GM19043 (cell line): ENCODE data around the gene P2RX3.
A peak's percentile ranks its signal among the peaks of the same experiment; 100 is the strongest.
"Not testable (repeated sequence)": the region's sequence is repeated elsewhere in the genome, so short reads cannot be mapped to it uniquely, and the experiment has no call there.

Experiments
- ATAC-seq: cut with Tn5 transposase; IDR thresholded peaks from one replicate; pipeline ENCODE4 v1.9.1; 2021; ENCODE audit warnings: low read depth; ENCODE audit not compliant: unreplicated experiment

P2RX3 gene

DNA sequence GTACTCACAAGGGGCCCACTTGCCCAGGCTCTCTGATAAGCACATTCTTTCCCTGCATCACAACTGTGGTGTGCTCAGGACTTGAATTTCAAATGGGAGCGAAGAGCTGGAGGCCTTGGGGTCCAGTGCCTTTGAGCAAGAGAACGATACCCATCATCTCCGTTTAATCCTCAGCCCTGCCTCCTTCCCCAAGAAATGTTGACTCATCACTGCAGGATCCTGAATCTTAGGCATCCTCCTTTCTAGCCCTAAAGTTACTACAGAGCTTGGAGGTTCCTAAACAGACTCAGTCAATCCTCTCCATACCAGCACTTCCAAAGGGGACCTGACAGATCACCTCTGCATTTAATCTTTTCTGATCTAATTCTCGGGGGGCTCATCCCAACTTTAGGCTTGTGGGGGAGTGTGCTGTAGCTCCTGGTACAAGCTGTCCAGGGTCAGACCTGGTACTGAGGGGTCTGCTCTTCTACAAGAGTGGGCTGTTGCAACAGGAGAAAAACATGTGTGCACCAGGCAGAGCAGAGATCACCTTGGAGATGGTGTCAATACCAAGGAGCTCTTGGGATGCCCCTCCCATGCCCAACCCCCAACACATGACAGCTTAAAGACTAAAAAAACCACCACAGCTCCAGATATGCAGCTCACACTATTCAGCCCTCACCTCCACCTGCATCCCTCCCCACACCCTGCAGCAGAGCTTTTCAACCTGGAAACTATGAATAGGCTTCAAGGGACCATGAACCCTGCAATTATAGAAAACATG lies 56.2 kb downstream of the P2RX3 start:
- no peak for ATAC-seq

GRCh38 chr11:57395905-57396623 lies 57.9 kb downstream of the P2RX3 start:
- no peak for ATAC-seq

DNA sequence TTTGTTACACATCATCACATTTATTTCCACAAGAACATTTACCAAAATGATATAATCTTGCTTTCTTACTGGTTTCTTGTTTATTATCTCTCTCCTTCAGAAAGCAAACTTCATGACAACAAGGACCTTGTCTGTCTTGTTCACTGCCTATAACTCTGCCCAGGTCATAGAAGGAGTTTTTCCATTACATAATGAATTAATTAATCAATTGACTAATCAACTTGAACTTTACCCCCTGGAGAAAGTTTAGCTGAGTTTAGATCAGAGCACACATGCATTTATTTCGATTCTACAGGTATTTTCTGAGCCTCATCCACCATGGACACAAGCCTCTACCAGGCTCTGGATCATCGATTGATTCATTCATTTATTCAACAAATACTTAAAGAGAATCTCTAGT lies 58.6 kb downstream of the P2RX3 start:
- ATAC-seq: no peak

GRCh38 chr11:57397394-57397990 lies 59.3 kb downstream of the P2RX3 start:
- no peak for ATAC-seq

DNA sequence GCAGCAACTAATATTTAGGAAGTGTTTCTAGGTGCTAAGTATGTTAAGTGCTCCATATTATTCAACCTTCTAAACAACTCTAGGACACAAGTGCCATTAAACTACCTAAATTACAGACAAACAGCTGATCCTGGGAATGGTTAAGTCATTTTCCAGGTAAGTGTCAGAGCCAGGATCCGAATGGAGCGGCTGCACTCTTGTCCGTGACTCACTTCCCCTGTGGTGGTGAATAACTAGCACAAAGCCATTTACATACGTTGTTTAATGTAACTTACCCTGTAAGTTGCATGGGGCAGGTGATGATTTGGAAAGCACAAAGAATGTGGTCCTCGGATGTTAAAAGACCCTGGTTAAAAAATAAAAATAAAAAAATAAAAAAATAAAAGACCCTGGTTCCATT lies 61.1 kb downstream of the P2RX3 start:
- no peak for ATAC-seq

DNA sequence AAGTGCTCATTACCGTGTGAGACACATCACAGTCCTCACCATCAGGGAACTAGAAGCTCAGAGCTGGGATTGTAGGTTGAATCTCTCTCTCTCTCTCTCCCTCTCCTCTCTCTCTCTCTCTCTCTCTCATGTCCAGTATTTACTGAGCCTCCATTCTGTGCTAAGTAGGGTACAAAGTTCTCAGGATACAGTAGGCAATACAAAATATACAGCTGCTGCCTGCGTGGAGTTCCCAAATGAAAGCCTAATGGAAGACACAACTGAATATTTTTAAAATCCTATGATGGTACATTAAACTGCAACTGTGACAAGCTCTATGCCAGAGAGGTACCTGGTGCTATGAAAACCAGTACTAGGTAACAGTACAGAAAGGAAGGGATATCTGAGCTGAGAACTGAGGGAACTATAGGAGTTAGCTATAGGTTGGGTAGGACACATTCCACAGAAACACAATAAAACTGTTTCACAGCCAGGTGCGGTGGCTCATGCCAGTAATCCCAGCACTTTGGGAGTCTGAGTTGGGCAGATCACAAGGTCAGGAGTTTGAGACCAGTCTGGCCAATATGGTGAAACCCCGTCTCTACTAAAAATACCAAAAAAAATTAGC lies 61.9 kb downstream of the P2RX3 start:
- ATAC-seq: no peak

GRCh38 chr11:57402188-57403002 lies 64.2 kb downstream of the P2RX3 start:
- no peak for ATAC-seq

GRCh38 chr11:57403003-57403801 lies 65.0 kb downstream of the P2RX3 start:
- not testable (repeated sequence) for ATAC-seq

GRCh38 chr11:57403802-57404147 lies 65.6 kb downstream of the P2RX3 start:
- no peak for ATAC-seq

GRCh38 chr11:57405271-57405860 lies 67.2 kb downstream of the P2RX3 start:
- no peak for ATAC-seq

DNA sequence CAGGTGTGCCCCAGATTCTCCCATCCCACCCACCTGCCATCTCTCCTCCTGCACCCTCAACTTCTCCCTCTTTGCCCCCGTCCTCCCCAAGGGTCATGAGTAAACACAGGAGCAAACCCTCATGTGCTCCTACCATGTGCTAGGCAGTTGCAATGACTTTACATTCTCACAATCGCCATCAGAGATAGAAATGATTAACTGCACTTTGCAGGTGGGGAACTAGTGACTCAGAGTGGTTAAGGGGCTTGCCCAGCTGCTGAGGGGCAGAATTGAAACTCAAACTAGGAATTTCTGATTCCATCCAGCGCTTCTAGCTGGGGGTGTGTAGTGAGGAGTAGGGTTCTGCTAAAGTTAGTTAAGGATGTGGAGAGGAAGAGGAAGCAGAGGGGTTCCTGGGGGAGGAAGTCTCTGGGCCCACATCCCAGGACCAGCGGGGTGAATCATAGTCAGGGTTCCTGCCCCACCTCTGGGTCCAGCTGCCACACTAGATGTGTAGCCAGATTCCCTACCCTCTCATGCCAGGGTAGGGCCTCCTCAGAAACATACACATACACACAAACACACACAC lies 68.3 kb downstream of the P2RX3 start:
- ATAC-seq: peak; percentile 88

- ATAC-seq: no peak
These were observed 69.1 kb downstream of the P2RX3 start for GRCh38 chr11:57407010-57407920.

- ATAC-seq: no peak
These were observed 69.9 kb downstream of the P2RX3 start for GRCh38 chr11:57407941-57408475.

DNA sequence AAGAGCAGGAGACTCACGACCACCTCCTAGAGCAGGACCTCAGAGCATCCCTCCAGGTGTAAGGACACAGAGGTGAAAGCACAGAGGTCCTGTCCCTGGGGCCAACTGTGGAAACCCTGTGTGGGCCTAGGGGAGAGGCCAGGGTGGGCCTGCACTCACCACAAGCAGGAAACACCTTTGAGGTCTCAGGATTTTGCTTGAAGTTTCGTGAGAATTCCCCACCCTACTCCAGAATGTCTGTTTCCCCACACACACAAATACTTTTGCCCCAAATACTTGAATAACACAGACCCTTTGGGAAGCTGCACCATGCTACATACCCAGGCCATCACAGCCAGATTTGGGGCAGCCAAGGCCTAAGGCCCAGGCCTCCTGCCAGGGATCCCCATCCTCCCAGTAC lies 70.6 kb downstream of the P2RX3 start:
- ATAC-seq: no peak

DNA sequence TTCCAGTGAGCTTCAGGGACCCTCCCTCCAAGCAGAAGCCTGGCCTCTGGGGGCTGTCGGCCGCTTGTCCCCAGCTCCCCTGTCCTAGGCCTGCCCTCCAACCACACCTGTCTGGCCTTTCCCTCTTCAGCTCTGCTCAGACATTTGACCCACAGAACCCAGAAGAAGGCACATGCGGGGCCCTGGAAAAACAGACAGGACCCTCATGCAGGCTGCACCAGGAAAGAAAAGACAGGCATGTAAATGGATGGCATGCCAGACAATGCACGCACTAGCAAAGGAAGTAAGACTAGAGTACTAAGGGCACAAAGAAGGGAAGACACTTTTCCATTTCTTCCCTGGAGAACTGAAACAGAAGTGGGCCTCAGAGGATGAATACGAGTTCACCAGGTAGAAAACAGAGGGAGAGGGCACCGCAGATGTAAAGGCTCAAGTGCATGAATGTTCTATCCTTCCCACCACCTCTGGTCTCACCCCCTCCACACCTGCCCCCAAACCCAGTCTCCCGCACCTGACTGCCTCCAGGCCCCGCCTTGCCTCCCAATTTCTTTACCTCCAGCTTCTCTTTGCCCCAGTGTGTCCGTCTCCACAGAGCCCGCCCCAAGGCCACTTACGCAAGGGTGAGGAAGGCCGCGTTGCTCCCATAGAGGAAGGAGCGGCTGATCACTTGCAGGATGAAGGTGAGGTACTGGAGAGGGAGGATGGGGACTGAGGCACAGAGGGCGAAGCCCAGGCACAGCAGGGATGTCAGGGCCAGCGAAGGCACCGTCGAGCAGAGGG lies 71.4 kb downstream of the P2RX3 start:
- no peak for ATAC-seq

DNA sequence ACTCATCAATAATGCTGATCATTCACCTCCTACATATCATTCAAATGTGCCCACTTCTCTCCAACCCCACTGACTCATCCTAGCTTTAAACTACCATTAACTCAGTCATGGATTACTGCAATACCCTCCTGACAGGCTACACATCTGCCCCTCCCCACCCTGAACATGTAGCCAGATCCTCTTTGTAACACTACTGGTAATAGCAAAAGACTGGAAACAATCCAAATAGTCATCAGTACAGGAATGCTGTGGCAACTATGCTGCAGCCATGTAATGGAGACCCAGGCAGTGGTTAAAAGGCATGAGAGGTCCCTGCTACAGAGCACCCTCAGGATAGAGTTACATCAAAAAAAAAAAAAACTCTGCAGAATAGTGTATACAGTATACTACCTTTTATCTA lies 72.1 kb downstream of the P2RX3 start:
- no peak for ATAC-seq

DNA sequence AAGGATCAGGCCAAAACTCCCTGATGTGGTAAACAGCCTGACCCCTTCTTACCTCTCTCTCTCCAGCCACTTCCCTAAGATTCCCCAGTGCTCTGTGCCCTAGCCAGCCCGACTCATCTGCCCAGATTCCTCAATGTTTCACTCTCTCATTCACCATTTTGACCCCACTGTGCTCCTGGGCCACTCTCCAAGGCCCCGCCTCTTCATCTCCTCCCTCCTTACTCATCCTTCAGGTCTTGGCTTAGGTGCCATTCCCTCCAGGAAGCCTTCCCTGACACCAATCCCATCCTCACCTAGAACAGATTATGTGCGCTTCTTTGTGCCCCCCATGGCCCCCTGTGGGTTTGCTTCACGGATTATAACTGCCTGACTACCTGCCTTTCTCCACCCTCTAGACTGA lies 75.5 kb downstream of the P2RX3 start:
- no peak for ATAC-seq
